ENCODE results near the gene PITPNM3. TPM values are rescaled to one million over a fixed set of nuclear protein-coding genes. Genes with fewer than 3 reads are reported as not detected.

Gene PITPNM3
- total RNA-seq, 2 experiments from 2014 or later: 0.87 to 0.92 TPM

GRCh38 chr17:6476076-6476809 is 80.1 kb downstream of the PITPNM3 start:
- POLR2A ChIA-PET: no interaction called here
- Mint-ChIP-seq H3K27ac (no peak overlapping the region), H3K4me1 (ENCODE audit: low read depth) (no peaks in the 10 kb centered on the region), H3K27me3 (no peaks in the 10 kb centered on the region), H3K4me3 (no peak overlapping the region), H3K36me3 (ENCODE audit: low read depth) (no peaks in the 10 kb centered on the region), H3K9me3 (no peaks in the 10 kb centered on the region)
- intact Hi-C loops (cut with micrococcal nuclease): loop anchor here (10.0 kb wide), 1 partner anchor 169 kb away; the partner anchor contains the start of genes KIAA0753 and TXNDC17
- DNase-seq (no peak), ATAC-seq (no peak)
- TF ChIP-seq CTCF (IDR thresholded peaks at IDR 0.05): no peak
- CTCF ChIA-PET: interaction anchor here (1.4 kb wide), 1 partner anchor 40 kb away, joined by 4 read pairs; no protein-coding TSS in a partner anchor

- no peaks in the 10 kb centered on the region for H3K36me3 Mint-ChIP-seq (ENCODE audit: low read depth)
- ATAC-seq: no peak
- no peak overlapping the region for H3K27ac Mint-ChIP-seq
- no peak for DNase-seq
- no peak overlapping the region for H3K4me3 Mint-ChIP-seq
- no peaks in the 10 kb centered on the region for H3K27me3 Mint-ChIP-seq
- no peaks in the 10 kb centered on the region for H3K9me3 Mint-ChIP-seq
- POLR2A ChIA-PET: no interaction called here
- no peak for TF ChIP-seq CTCF (IDR thresholded peaks at IDR 0.05)
- intact Hi-C loops (cut with micrococcal nuclease): loop anchor here (10.0 kb wide), 1 partner anchor 169 kb away; the partner anchor contains the start of genes KIAA0753 and TXNDC17
- CTCF ChIA-PET: interaction anchor here (1.4 kb wide), 1 partner anchor 39 kb away, joined by 4 read pairs; no protein-coding TSS in a partner anchor
- H3K4me1 Mint-ChIP-seq (ENCODE audit: low read depth): no peaks in the 10 kb centered on the region
These were observed 80.9 kb downstream of the PITPNM3 start for GRCh38 chr17:6475411-6475810.

GRCh38 chr17:6474906-6475305 is 81.4 kb downstream of the PITPNM3 start:
- Mint-ChIP-seq H3K27ac (no peak overlapping the region), H3K4me3 (no peak overlapping the region), H3K36me3 (ENCODE audit: low read depth) (no peaks in the 10 kb centered on the region), H3K9me3 (no peaks in the 10 kb centered on the region), H3K4me1 (ENCODE audit: low read depth) (no peaks in the 10 kb centered on the region), H3K27me3 (no peaks in the 10 kb centered on the region)
- ATAC-seq (no peak), DNase-seq (no peak)
- no peak for TF ChIP-seq CTCF (IDR thresholded peaks at IDR 0.05)
- POLR2A ChIA-PET: no interaction called here
- intact Hi-C loops (cut with micrococcal nuclease): loop anchor here (10.0 kb wide), 1 partner anchor 170 kb away; the partner anchor contains the start of genes KIAA0753 and TXNDC17
- CTCF ChIA-PET: no interaction called here

- ChIA-PET POLR2A (no interaction called here), CTCF (interaction anchor here (1.0 to 1.6 kb wide), 2 partner anchors 9 to 67 kb away, joined by 3 to 4 read pairs; no protein-coding TSS in a partner anchor)
- Mint-ChIP-seq H3K36me3 (ENCODE audit: low read depth) (no peaks in the 10 kb centered on the region), H3K4me1 (ENCODE audit: low read depth) (no peaks in the 10 kb centered on the region), H3K27me3 (no peaks in the 10 kb centered on the region), H3K9me3 (no peaks in the 10 kb centered on the region), H3K4me3 (no peak overlapping the region), H3K27ac (no peak overlapping the region)
- DNase-seq: no peak
- intact Hi-C loops (cut with micrococcal nuclease): loop anchor here (10.0 kb wide), 1 partner anchor 170 kb away; the partner anchor contains the start of genes KIAA0753 and TXNDC17
- no peak for ATAC-seq
- no peak for TF ChIP-seq CTCF (IDR thresholded peaks at IDR 0.05)
These were observed 82.0 kb downstream of the PITPNM3 start for GRCh38 chr17:6474376-6474775.
